Spleen (tissue), 7 donors: Measurements from ENCODE around the gene SEC31B.

Source experiments
- POLR2A ChIP-seq, 3 donors: fragments of 450-650 bp; IDR thresholded peaks; one replicate each; pipeline ENCODE4 v1.5.1; 2017; ENCODE audit warnings: antibody characterized with exemption in 3 of 3, mild to moderate bottlenecking in 1 of 3
- TF ChIP-seq, protein P1 (sequence below), 11 experiments: fragments of 200-600 bp in 7 of 11; fragments of 450-650 bp in 4 of 11; sonication (generic) in 4 of 11; IDR thresholded peaks in 8 of 11; conservative IDR thresholded peaks in 3 of 11; 1 replicate in 7 of 11; 2 replicates in 4 of 11; pipeline versions ENCODE4 v1.4.0 to v1.8.0; 2016 to 2021; ENCODE audit warnings: antibody characterized with exemption in 11 of 11, inconsistent platforms in 4 of 11, mild to moderate bottlenecking in 1 of 11
- donor health status: DM: no; HTN: no; CAD: no; lungs with moderate emphysema.
- donor health status: DM: no; HTN: no; CAD: no.
- donor health status: DM: no; HTN: no; CAD: no.

DNA sequence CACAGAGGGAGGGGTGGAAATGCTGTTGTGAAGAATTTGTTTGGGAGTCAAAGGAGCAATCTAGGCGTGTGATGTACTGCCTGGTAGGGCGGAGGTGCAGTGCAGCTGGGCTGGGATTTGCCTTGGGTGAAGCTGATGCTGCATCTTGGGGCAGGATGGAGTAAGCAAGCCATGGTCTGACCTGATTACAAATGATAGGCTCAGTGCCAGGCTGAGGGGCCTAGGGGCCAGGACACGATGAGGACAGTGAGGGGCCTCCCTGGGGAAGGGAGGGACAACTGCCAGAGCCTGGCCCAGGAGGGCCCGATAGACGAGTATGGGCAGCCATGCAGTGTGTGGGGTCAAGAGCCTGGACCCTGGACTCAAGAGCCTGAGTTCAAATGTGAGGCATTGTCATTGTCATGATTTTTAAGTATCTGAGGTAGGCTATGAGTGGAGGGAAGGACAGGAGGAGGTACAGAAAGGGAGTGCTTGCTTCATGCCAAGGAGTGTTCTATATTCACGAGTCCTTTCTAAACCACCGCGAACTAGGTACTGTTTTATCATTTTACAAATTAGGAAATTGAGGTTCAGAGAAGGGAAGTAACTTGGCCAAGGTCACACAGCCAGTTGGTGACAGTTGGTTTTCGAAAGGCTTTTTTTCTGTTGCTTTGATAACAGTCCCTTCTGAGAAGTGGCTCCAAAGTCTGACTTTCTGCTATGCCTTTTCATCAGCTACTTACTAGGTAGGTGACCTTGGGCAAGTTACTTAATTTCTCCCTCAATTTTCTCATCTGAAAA lies 45.7 kb upstream of the SEC31B start:
- TF ChIP-seq, protein P1, sequence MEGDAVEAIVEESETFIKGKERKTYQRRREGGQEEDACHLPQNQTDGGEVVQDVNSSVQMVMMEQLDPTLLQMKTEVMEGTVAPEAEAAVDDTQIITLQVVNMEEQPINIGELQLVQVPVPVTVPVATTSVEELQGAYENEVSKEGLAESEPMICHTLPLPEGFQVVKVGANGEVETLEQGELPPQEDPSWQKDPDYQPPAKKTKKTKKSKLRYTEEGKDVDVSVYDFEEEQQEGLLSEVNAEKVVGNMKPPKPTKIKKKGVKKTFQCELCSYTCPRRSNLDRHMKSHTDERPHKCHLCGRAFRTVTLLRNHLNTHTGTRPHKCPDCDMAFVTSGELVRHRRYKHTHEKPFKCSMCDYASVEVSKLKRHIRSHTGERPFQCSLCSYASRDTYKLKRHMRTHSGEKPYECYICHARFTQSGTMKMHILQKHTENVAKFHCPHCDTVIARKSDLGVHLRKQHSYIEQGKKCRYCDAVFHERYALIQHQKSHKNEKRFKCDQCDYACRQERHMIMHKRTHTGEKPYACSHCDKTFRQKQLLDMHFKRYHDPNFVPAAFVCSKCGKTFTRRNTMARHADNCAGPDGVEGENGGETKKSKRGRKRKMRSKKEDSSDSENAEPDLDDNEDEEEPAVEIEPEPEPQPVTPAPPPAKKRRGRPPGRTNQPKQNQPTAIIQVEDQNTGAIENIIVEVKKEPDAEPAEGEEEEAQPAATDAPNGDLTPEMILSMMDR (IDR thresholded peaks at IDR 0.05 in 8 of 11, conservative IDR thresholded peaks at IDR 0.05 in 3 of 11), result no peak
- no peak for TF ChIP-seq POLR2A (IDR thresholded peaks at IDR 0.05)
